ENCODE results near the gene PSMA6. TPM values are rescaled to one million over a fixed set of nuclear protein-coding genes. Genes with fewer than 3 reads are reported as not detected.

The PSMA6 gene
- polyA plus RNA-seq, 1 donor, result 178 TPM

- DNase-seq, result no peak
These were observed 73.9 kb downstream of the PSMA6 start for GRCh38 chr14:35366056-35366451.

- no peak for DNase-seq
These were observed 74.4 kb downstream of the PSMA6 start for GRCh38 chr14:35366521-35366976.

DNA sequence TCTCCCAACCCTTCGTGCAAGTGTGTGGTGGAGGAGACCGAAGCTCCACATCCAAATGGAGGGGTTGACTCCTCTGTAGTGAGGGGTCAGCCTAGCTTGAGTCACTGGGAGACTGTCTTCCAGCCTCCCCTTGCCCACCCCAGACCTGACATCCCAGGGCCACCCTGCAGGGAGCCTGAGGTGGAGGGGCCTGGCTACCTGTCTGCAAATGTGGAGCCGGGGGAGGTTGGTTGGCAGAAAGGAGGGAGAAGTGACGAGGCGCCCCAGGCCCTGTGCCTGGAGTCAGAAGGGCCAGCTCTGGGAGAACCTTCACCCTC is 74.8 kb downstream of the PSMA6 start:
- no peak for DNase-seq

Other genes with a start within 250 kb of the PSMA6 start
- gene FAM177A1, start 246.1 kb upstream of the PSMA6 start, polyA plus RNA-seq (ENCODE audit: insufficient read length), result 54.9 TPM
- gene PPP2R3C, start 170.4 kb upstream of the PSMA6 start, polyA plus RNA-seq (ENCODE audit: insufficient read length), result 55.7 TPM
- gene PRORP, start 169.8 kb upstream of the PSMA6 start, polyA plus RNA-seq (ENCODE audit: insufficient read length), result 32.7 TPM
- gene NFKBIA, start 112.4 kb downstream of the PSMA6 start, polyA plus RNA-seq (ENCODE audit: insufficient read length), result 45.0 TPM
- gene INSM2, start 241.8 kb downstream of the PSMA6 start, polyA plus RNA-seq (ENCODE audit: insufficient read length), result not detected

Measured in left kidney (tissue), 2 donors.